Erythroblast (primary cell): ENCODE data around the gene GP1BA.

Source experiments
- GATA1 ChIP-seq: IDR thresholded peaks from 2 replicates; pipeline ENCODE4 v1.6.1; 2011; ENCODE audit warnings: low read depth, mild to moderate bottlenecking, control low read depth, low read length, moderate library complexity
- POLR2A ChIP-seq: IDR thresholded peaks from 2 replicates; pipeline ENCODE4 v1.6.1; 2011; ENCODE audit warnings: mild to moderate bottlenecking, low read length

DNA sequence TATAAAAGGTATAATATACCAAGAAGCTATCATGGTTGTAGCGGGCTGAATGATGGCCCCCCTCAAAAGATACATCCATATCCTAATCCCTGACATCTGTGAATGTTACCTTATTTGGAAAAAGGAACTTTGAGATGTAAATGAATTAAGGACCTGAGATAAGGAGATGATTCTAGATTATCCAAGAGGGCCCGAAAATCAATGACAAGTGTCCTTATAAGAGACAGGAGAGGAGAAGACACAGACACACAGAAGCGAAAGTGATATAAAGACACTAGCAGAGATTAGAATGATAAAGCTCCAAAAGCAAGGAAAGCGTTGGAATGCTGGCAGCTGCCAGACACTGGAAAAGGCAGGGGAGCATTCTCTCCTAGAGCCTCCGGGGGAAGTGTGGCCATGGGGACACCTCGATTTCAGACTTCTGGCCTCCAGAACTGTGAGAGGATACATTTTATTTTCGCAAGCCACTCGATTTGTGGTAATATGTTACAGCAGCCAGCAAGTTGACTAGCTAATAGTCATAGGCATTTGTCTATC, 12.5 kb upstream of the GP1BA start:
- TF ChIP-seq POLR2A, result no peak
- TF ChIP-seq GATA1, result no peak
